Hematopoietic multipotent progenitor cell treated with erythropoietin and hydrocortisone succinate and interleukin-3 and kit ligand, for 15 days (in vitro differentiated cells): ENCODE results near the gene PPOX.

Experiments used
- DNase-seq: peaks from one replicate; pipeline ENCODE4 v3.0.0-alpha.2; 2015; ENCODE audit warnings: low spot score

The PPOX gene

DNA sequence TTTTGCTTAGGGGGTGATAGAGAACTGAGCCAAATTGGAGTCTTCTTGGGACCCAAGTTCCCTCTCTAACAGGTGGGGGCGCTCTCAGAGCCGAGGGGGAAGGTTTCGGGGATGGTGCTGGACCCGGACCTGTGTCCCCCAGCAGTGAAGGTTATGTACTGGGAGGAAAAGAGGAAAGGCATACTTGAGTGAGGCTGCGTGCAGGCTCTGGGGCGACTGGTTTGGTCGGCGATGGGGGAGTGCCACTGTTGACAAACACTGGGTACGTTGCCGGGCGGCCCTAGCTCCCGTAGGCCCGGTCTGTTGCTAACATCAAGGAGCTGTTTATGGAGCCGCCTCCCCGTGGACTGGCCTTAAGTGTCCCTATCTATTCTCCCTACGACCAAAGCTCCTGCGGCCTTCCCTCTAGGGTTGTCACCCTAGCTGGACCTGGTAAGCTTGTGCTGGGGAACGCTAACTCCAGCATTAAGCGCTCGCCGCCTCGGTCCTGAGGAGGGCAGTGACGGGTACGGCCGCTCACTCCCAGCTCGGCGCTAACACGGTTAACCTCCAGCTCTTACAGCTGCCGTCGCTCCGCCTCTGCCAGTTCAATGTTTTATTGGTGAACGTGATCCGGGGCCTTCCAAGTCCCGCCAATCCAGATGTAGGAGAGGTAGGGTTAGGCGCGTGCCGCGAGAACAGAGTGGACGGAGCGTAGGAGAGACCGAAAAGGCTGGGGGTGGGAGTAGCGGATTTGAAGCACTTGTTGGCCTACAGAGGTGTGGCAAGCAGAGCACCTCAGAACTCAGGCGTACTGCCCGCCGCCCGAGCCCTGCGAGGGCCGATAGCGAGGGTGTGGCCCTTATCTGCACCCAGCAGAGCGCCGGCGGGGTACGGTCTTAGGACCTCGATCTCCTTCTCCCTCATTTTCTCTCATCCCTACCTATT is at the start of gene PPOX:
Gene PPOX, plus strand, starts transcription at position 685 of the 927 bp plus-strand sequence. CDS start 422 bp downstream, outside the sequence.
- peak; percentile 99 for DNase-seq

- peak; percentile 88 for DNase-seq
Measured at GRCh38 chr1:161117759-161118581, 48.3 kb upstream of the PPOX start, which contains the start of the genes NIT1 and PFDN2. Gene NIT1 (plus strand): TSS chr1:161118105. CDS start chr1:161118177, 72 bp downstream. Gene PFDN2 (minus strand): TSS chr1:161118037. CDS start chr1:161118026, 11 bp downstream.

DNA sequence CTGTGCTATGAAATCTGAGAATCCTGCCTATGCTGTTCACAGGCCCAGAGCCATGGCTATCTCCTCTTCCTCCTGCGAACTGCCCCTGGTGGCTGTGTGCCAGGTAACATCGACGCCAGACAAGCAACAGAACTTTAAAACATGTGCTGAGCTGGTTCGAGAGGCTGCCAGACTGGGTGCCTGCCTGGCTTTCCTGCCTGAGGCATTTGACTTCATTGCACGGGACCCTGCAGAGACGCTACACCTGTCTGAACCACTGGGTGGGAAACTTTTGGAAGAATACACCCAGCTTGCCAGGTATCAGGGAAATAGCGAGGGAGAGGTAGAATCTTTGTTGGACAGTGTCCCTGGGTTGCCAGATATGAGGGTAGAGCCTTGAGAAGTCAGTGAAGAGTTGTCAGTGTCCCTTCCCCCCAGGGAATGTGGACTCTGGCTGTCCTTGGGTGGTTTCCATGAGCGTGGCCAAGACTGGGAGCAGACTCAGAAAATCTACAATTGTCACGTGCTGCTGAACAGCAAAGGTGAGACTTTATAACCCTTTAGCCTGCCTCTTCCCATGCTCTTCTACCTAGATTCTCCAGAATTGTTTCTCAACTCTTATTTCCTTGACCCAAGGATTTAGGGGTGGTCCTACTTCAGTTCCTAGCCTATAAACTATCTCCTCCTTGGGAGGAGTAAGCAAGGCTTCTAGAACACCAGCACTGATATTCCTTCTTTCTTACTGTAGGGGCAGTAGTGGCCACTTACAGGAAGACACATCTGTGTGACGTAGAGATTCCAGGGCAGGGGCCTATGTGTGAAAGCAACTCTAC is 46.9 kb upstream of the PPOX start:
- DNase-seq, result peak; percentile 79

DNA sequence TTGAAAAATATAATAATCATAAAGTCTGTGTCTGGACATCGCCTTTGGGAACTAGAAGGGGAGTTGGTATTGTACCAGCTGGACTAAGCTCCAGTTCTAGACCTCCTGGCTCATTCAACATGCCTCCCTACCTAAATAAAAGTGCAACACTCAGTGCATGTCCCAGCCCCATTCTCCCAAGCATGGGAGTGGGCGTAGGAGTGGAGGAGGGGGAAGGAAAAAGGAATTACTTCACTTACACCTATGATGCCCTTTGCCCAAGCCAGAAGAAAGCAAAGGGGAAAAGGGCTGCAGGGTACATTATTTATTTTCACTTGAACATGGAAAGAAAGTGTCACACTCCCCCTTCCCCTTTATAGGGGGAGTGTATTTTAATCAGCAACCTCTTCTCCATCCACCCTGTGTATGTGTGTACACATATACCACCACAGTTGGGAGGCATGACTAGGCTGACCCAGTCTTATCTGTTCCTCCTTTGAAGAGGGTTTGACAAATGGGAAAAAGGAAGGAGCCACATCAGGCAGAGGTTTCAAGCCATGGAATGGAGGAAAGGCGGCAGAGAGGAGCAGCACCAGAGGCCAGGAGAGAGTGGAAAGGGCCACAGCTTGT is 45.1 kb upstream of the PPOX start:
- DNase-seq, result no peak

GRCh38 chr1:161121834-161122233 is 44.4 kb upstream of the PPOX start:
- DNase-seq, result no peak

- no peak for DNase-seq
Measured at GRCh38 chr1:161122967-161123366, 43.3 kb upstream of the PPOX start.

- no peak for DNase-seq
Measured at GRCh38 chr1:161127649-161128048, 38.6 kb upstream of the PPOX start.

DNA sequence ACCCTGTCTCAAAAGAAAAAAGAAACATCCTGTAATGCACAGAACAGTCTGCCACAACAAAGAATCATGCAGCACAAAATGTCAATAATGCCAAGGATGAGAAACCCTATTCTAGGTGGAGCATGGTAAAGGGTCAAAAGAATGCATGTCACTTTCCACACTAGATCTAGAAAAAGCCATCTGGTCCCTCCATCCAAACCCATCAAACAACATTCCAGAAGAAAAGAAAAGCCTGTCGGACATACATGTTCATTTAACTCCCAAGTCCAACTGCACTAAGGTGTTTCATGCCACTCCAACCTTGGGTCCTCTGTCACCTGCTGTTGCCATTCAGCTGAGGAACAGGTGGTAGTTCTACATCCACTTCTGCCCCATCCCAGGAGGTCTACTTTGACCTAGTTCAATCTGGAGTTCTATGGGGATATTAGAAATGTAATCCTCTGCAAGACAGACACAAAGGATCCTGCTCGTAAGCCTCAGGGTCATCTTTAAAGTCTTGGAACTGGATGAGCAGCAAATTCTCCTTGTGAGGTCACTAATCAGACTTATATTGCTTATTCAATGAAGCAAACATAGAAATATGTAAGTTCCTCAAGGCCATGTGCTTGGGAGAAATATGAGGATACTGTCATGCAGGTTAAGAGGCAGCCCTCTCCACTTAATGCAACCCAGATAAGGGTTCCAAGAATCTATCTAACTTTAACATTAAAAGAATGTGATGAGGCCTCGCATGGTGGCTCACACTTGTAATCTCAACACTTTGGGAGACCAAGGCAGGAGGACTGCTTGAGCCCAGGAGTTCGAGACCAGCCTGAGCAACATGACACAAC is 37.4 kb upstream of the PPOX start:
- DNase-seq, result peak; percentile 16

DNA sequence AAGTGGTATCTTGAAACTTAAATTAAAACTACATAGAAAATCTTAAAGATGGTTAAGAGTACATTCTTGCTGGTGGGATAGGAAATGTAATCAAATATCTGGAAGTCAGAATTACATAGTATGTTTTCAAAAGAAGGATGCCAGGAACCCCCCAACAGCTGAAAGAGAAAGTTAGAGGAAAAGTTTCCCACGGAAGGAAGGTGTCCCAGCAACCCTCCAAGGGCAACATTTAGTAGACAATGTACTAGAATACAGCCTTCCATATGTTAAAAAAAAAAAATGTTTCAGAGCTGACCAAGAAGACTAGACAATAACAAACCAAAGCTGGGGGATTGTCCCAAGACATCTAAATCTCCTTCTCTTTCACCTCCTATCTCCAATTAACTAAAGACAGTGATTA is 36.0 kb upstream of the PPOX start:
- no peak for DNase-seq

GRCh38 chr1:161131523-161132409 is 34.5 kb upstream of the PPOX start:
- DNase-seq, result peak; percentile 23

DNA sequence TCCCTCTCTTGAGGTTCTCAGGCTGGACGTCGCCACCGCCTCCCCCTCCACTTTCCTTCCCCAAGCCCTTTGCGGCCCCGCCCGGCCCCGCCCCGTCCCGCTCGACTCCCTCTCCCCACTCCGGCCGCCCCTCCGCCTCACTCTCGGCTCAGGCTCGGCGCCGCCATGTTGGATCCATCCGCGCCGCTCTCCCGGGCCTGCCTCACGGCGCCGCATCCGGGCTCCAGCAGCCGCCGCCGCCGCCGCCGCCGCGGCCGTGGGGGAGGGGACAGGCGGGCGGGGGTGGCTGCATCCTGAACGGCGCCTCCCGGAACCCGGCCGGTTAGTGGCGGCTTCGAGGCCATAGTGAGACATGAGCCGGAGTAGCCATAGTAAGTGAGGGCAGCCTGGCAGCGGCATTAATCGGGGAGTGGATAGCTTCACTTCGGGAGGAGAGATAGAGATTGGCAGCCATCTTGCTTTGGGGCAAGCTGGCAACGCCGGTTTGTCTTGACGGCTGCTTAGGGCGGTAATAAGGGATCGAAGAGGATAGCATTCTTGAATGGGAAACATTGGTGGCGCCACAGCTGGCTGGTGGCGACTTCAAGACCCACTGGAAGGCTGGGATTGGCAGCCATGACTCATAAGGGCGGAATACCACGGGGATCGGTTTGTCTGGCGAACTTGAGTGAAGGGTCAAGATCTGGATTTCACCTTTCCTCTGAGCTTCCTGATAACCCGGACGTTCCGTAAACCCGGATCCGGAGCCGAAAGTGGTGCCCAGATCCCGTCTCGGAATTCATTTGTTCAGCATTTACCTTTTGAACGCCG is 33.6 kb upstream of the PPOX start, which contains the start of gene DEDD:
Gene DEDD, minus strand, starts transcription at position 258 of the 810 bp plus-strand sequence. CDS start 8,205 bp downstream, outside the sequence.
- peak; percentile 91 for DNase-seq

DNA sequence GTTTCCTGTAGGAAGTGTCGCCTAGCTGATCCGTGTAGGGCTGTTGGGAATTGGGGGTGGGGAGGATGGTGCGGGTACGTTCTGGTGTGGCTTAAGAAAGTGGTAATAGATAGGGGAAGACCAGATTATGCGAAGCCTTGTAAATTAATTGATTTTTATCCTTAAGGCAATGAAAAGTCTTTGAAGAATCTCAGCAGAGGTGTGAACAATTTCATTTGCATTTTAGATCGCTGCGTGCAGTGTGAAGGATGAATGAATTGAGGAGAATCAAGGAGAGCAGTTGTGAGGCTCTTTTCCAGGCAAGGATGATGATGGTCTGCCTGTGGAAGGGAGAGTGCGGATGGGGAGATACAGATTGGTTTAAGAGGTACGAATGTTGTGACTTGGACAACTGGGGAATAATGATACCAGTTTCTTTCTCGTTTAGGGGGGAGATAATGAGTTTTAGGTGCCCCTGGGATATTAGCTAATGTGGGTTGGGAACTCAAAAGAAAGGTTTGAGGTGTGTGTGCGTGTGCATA is 32.9 kb upstream of the PPOX start:
- DNase-seq, result no peak

DNA sequence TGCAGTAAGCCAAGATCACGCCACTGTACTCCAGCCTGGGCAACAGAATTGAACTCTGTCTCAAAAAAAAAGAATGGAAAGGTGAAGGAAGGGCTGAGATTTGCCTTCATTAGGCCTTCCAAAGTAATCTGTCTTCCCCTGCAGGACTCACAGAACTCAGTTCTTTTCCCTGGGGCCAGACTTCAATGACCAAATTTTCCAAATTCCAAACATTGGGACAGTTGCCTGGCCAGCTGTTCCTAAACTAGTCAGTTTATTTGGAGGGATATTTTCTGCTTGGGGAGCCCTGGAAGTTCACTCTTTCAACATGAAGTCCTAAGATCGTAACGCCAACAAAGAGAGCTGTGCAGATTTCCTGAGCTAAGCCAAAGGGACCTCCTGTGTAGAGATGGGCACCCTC is 28.3 kb upstream of the PPOX start:
- no peak for DNase-seq

- DNase-seq, result no peak
Measured at GRCh38 chr1:161138431-161138830, 27.8 kb upstream of the PPOX start.

- DNase-seq, result peak; percentile 74
Measured at GRCh38 chr1:161139766-161140165, 26.5 kb upstream of the PPOX start.

DNA sequence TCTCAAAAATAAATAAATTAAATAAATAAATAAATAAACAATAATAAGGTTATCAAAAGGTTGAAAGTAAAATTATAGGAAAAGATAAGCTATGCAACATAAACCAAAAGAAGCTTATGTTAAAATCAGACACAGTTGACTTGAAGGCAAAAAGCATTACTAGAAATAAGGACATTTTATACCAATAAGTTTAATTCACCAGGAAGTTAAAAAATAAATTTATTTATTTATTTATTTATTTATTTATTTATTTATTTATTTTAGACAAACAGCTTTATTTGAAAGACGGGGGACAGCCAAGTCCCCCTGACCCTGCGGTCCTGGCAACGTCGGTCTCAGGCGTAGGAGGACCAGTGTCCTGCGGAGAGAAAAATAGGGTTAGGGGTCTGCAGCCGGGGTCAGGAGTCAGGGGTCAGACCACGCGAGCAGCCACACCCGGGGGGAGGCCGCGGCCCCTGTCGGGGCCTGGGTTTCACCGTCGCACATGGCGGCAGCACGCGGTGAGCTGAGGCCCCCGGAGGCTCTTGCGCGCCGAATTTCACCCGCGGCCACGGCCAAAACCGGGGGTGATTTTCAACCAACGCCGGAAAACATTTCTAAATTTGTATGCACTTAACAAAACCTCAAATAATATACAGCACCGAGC is 25.3 kb upstream of the PPOX start:
- no peak for DNase-seq

DNA sequence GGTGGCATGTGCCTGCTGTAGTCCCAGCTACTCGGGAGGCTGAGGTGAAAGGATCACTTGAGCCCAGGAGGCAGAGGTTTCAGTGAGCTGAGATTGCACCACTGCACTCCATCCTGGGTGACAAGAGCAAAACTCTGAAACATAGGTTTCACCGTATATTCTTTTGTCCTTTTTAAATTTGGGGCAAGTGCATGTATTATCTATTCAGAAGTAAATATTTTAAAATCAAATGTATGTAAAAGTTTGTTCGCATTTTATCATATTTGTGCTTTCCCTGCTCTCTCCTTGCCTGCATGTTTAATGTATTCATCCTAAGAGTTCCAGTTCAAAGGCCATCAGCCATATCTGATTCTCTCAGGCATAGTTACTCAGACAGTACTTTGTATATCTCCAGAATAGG is 20.4 kb upstream of the PPOX start:
- DNase-seq, result no peak

DNA sequence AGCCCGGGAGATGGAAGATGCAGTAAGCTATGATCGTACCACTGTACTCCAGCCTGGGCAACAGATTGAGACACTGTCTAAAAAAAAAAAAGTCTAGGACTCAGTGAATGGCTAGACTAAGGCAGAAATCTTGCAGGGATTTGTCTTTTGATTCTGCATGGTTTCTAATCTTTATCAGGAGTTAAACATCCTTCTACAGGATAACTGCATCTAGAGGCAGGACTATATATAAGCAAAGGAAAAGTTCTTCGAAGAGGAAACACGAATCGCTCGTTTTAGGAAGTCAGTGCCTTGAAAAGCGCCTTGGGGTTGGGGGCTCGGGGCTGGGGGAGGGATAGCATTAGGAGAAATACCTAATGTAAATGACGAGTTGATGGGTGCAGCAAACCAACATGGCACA is 13.1 kb upstream of the PPOX start:
- DNase-seq, result no peak
